ENCODE data around the gene PRR15L.

The PRR15L gene

DNA sequence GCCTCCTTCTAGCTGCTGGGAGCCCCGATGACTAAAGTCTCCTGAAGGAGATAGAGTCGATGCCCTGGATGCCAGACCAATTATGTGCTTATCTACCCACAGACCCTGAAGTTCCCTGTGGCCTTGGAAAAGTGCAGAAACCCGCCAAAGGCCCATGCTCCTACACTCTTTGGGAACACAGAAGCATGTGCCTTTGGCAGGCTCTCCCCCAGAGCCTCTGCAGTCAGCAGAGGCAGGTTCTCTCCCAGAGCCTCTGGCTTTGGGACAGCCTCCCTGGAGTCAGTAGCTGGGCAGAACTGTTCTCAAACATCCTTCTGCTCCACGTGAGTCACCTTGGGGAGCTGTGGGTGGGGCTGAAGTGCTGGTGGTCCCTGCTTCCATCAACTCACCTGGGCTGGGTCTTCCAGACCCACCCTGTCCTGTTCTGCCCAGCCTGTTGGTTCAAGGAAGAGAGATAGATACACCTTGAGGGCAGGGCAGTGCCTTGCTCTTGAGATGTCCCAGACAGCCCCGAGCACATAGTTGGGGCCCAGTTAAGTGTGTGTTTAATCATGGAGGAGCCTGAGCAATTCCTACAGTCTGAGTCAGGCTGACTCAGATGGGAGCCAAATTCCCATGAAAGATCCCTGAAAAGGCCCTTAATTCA lies 10.0 kb upstream of the PRR15L start:
- no peaks in the 10 kb centered on the region for H3K36me3 ChIP-seq (ENCODE audit: control insufficient read depth, insufficient read depth, low read length)
- H3K9ac ChIP-seq (ENCODE audit: low read length), result no peak overlapping the region
- no peak overlapping the region for H3K4me3 ChIP-seq (ENCODE audit: low read length)
- H3K27me3 ChIP-seq (ENCODE audit: control insufficient read depth, insufficient read depth, low read length), result no peaks in the 10 kb centered on the region
- no peak overlapping the region for H3K27ac ChIP-seq (ENCODE audit: low read depth, low read length)
- H3K4me1 ChIP-seq (ENCODE audit: control insufficient read depth, insufficient read depth, low read length), result no peaks in the 10 kb centered on the region

DNA sequence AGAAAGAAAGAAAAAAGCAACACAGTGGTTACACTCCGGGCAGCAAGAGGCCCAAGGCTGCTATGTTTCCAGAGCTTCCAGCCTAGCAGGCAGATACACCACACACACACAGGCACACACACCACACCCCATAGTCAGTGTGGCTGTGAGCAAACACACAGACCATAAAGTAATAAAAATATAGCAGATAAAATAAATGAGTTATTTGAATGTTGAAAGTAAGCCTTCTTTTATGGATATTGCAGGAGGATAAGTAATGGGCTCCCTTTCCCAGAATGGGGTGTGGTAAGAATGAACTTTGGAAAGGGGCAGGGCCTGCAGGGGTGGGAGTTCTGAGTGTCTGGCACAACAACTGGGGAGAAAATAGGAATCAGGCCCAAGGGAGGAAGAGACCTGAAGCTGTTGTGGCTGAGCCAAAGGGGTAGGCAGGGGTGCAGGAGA lies 8.4 kb upstream of the PRR15L start:
- H3K27ac ChIP-seq (ENCODE audit: low read depth, low read length), result peak overlapping the region; percentile 8

DNA sequence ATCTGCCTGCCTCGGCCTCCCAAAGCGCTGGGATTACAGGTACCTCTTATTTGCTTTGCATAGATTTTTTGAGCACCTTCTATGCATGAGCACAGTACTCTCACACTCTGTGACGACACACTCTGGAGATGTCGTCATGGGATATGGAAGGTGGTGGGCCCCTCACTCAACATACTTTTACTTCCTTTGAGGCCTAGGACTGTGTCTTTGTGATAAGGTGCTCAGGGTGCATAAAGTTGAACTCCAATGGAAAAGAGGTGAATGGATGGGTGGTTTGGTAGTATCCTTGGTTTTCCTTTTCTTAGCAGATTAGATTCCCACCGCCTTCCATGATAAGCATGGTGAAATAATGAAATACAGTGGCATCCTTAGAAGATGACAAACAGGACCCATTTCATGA lies 7.2 kb upstream of the PRR15L start:
- H3K9ac ChIP-seq (ENCODE audit: low read length), result no peak overlapping the region
- no peaks in the 10 kb centered on the region for H3K36me3 ChIP-seq (ENCODE audit: control insufficient read depth, insufficient read depth, low read length)
- H3K4me3 ChIP-seq (ENCODE audit: low read length), result no peak overlapping the region
- no peaks in the 10 kb centered on the region for H3K4me1 ChIP-seq (ENCODE audit: control insufficient read depth, insufficient read depth, low read length)
- H3K27me3 ChIP-seq (ENCODE audit: control insufficient read depth, insufficient read depth, low read length), result no peaks in the 10 kb centered on the region
- H3K27ac ChIP-seq (ENCODE audit: low read depth, low read length), result no peak overlapping the region

More for the DNA sequence above, 8.4 kb upstream of the PRR15L start:
- no peaks in the 10 kb centered on the region for H3K27me3 ChIP-seq (ENCODE audit: control insufficient read depth, insufficient read depth, low read length)
- H3K9ac ChIP-seq (ENCODE audit: low read length), result no peak overlapping the region
- H3K36me3 ChIP-seq (ENCODE audit: control insufficient read depth, insufficient read depth, low read length), result no peaks in the 10 kb centered on the region
- H3K4me1 ChIP-seq (ENCODE audit: control insufficient read depth, insufficient read depth, low read length), result no peaks in the 10 kb centered on the region
- H3K4me3 ChIP-seq (ENCODE audit: low read length), result no peak overlapping the region

- Histone ChIP-seq H3K27ac (ENCODE audit: low read depth, low read length) (no peak overlapping the region), H3K9ac (ENCODE audit: low read length) (no peak overlapping the region), H3K27me3 (ENCODE audit: control insufficient read depth, insufficient read depth, low read length) (no peaks in the 10 kb centered on the region), H3K4me1 (ENCODE audit: control insufficient read depth, insufficient read depth, low read length) (no peaks in the 10 kb centered on the region), H3K4me3 (ENCODE audit: low read length) (no peak overlapping the region), H3K36me3 (ENCODE audit: control insufficient read depth, insufficient read depth, low read length) (no peaks in the 10 kb centered on the region)
Observed at GRCh38 chr17:47962901-47963300, 5.2 kb upstream of the PRR15L start.

DNA sequence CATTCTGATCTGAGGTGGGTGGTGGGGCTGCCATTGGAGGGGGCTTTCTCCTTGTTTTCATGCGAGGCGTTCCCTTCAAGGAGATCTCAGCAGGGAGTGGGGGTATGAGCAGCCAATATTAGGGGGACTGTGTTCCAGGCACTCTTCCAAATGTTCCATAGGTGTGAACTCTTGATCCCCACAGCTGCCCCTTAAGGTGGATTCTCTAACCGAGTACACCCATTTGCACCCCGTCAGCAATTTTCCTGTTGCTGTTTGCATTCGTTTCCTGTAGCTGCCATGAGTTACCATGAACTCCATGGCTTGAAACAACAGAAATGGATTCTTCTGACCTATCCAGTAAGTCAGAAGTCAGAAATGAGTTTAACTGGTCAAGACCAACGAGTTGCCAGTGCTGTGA lies 3.7 kb upstream of the PRR15L start:
- Histone ChIP-seq H3K9ac (ENCODE audit: low read length) (no peak overlapping the region), H3K4me1 (ENCODE audit: control insufficient read depth, insufficient read depth, low read length) (no peaks in the 10 kb centered on the region)

GRCh38 chr17:47959825-47960655 lies 2.4 kb upstream of the PRR15L start:
- no peak overlapping the region for H3K9ac ChIP-seq (ENCODE audit: low read length)
- H3K4me1 ChIP-seq (ENCODE audit: control insufficient read depth, insufficient read depth, low read length), result no peaks in the 10 kb centered on the region
- no peak overlapping the region for H3K27ac ChIP-seq (ENCODE audit: low read depth, low read length)
- H3K27me3 ChIP-seq (ENCODE audit: control insufficient read depth, insufficient read depth, low read length), result no peaks in the 10 kb centered on the region
- peak overlapping the region; percentile 36 for H3K4me3 ChIP-seq (ENCODE audit: low read length)
- no peaks in the 10 kb centered on the region for H3K36me3 ChIP-seq (ENCODE audit: control insufficient read depth, insufficient read depth, low read length)

More for the DNA sequence above, 3.7 kb upstream of the PRR15L start:
- H3K4me3 ChIP-seq (ENCODE audit: low read length), result no peak overlapping the region
- H3K27ac ChIP-seq (ENCODE audit: low read depth, low read length), result no peak overlapping the region
- no peaks in the 10 kb centered on the region for H3K27me3 ChIP-seq (ENCODE audit: control insufficient read depth, insufficient read depth, low read length)
- H3K36me3 ChIP-seq (ENCODE audit: control insufficient read depth, insufficient read depth, low read length), result no peaks in the 10 kb centered on the region

DNA sequence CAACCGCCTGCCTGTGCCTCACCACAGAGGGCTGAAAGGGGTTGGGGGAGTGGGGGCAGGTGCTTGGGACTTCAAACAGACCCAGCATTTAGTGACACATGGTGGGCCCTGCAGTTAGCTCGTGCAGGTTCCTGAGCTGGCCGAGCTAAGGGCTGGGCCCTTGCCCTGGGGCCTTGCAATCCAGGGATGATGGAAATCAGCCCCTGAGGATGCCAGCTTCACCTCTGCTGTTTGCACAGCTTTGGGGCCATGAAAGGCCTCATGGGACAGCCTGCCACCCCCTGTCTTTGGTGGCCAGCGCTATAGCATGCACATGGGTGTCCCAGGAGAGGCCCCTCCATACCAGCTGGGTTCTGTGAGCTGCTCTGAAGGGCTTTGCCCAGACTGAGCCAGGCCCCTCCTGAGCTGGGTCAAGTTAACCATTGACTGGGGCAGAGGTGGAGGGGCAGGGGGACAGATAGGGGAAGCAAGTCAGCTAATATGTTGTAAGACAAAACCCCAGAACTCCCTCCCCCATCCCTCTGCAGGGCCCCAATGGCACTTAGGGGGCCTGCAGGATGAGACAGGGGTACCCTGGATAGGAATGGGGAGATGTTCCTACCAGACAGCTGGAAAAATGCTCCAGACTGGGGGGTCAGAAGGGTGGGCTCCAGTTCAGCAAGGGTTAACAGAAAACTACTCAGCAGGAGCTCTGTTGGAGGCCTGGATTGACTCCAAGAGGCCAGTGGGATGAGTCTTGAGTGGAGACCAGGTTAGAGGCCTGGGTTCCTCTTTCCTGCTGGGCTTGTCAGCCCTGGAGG lies 692 bp downstream of the PRR15L start:
- Histone ChIP-seq H3K9ac (ENCODE audit: low read length) (peak overlapping the region; percentile 74), H3K36me3 (ENCODE audit: control insufficient read depth, insufficient read depth, low read length) (peaks cover 5% of the 10 kb centered on the region), H3K4me1 (ENCODE audit: control insufficient read depth, insufficient read depth, low read length) (no peaks in the 10 kb centered on the region), H3K27ac (ENCODE audit: low read depth, low read length) (no peak overlapping the region), H3K27me3 (ENCODE audit: control insufficient read depth, insufficient read depth, low read length) (no peaks in the 10 kb centered on the region), H3K4me3 (ENCODE audit: low read length) (peak overlapping the region; percentile 59)

DNA sequence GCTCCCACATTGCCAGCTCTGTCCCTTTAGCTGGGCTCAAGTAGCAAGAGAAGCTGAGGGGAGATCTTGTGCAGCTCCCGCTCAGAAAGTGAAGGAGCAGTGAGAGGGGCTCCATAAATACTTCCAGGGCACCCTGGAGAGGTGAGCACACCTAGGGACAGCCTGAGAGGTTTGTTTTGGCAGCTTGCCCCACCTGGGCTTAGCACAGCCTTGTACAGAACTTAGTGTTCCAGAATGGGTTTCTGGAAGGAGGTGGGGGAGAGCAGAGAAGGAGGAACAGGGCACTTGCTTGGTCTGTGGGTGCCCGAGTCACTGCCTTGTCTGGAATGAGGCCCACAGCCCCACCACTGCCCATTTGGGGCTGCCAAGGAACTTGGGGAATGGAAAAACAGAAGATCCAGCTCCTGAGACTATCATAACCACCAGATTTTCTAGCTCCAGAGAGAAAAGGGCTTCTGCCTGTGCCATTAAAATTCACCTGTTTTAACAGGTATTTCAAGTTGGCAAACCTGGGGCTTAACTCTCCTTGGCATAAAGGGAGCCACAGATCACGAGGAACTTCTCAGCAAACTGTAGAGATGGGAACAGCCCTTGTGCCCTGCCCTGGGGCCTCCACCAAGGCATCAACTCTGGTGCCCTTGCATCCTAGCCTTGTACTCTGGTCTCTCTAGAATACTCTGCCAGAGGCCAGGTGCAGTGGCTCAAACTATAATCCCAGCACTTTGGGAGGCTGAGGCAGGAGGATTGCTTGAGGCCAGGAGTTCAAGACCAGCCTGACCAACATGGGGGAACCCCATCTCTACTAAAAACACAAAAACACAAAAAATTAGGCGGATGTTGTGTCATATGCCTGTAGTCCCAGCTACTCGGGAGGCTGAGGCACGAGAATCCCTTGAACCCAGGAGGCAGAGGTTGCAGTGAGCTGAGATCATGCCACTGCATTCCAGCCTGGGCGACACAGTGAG lies 1.9 kb downstream of the PRR15L start:
- no peak overlapping the region for H3K27ac ChIP-seq (ENCODE audit: low read depth, low read length)
- H3K4me3 ChIP-seq (ENCODE audit: low read length), result peak overlapping the region; percentile 59
- peaks cover 5% of the 10 kb centered on the region for H3K36me3 ChIP-seq (ENCODE audit: control insufficient read depth, insufficient read depth, low read length)
- no peaks in the 10 kb centered on the region for H3K4me1 ChIP-seq (ENCODE audit: control insufficient read depth, insufficient read depth, low read length)
- H3K9ac ChIP-seq (ENCODE audit: low read length), result no peak overlapping the region
- H3K27me3 ChIP-seq (ENCODE audit: control insufficient read depth, insufficient read depth, low read length), result no peaks in the 10 kb centered on the region

- H3K4me1 ChIP-seq (ENCODE audit: control insufficient read depth, insufficient read depth, low read length), result peaks cover 10% of the 10 kb centered on the region
- H3K9ac ChIP-seq (ENCODE audit: low read length), result no peak overlapping the region
- H3K36me3 ChIP-seq (ENCODE audit: control insufficient read depth, insufficient read depth, low read length), result peaks cover 5% of the 10 kb centered on the region
- no peaks in the 10 kb centered on the region for H3K27me3 ChIP-seq (ENCODE audit: control insufficient read depth, insufficient read depth, low read length)
- H3K4me3 ChIP-seq (ENCODE audit: low read length), result peak overlapping the region; percentile 55
- no peak overlapping the region for H3K27ac ChIP-seq (ENCODE audit: low read depth, low read length)
Observed at GRCh38 chr17:47953909-47954308, 3.8 kb downstream of the PRR15L start.

GRCh38 chr17:47952171-47953021 lies 5.3 kb downstream of the PRR15L start:
- Histone ChIP-seq H3K27me3 (ENCODE audit: control insufficient read depth, insufficient read depth, low read length) (no peaks in the 10 kb centered on the region), H3K4me3 (ENCODE audit: low read length) (no peak overlapping the region), H3K27ac (ENCODE audit: low read depth, low read length) (no peak overlapping the region), H3K4me1 (ENCODE audit: control insufficient read depth, insufficient read depth, low read length) (peaks cover 11% of the 10 kb centered on the region), H3K9ac (ENCODE audit: low read length) (no peak overlapping the region), H3K36me3 (ENCODE audit: control insufficient read depth, insufficient read depth, low read length) (peaks cover 5% of the 10 kb centered on the region)

DNA sequence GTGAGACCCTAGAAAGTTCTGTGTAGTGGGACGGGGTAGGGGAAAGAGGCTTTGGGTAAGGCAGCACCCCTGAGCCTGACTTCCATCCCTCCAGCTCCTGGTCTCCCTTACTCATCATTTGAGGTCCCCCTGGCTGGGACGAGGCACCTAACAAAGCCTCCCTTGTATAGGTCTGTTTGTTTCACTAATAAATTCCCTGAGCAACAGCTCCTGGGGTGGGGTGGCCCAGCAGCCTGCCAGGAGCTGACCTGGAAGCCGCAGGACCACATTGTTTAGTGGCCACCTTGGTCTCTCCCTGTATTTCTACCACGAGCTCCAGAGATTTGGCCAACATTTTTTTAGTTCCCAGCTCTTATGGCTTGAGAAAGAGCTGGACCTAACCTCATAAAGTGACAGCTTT lies 7.2 kb downstream of the PRR15L start:
- Histone ChIP-seq H3K4me1 (ENCODE audit: control insufficient read depth, insufficient read depth, low read length) (peaks cover 11% of the 10 kb centered on the region), H3K36me3 (ENCODE audit: control insufficient read depth, insufficient read depth, low read length) (peaks cover 5% of the 10 kb centered on the region), H3K4me3 (ENCODE audit: low read length) (no peak overlapping the region), H3K27me3 (ENCODE audit: control insufficient read depth, insufficient read depth, low read length) (no peaks in the 10 kb centered on the region), H3K9ac (ENCODE audit: low read length) (no peak overlapping the region), H3K27ac (ENCODE audit: low read depth, low read length) (no peak overlapping the region)
